H9 (cell line): ENCODE data around the gene SGIP1. TPM values are rescaled to one million over a fixed set of nuclear protein-coding genes. Genes with fewer than 3 reads are reported as not detected.

Experiments used
- DNase-seq: peaks from one replicate; pipeline ENCODE4 v3.0.0-alpha.2; 2017
- H2AFZ ChIP-seq: one replicate; pipeline ENCODE4 v1.6.1; 2013; ENCODE audit warnings: mild to moderate bottlenecking, low read length, control low read depth, moderate library complexity
- H2AK5ac ChIP-seq: 2 replicates; pipeline ENCODE4 v1.6.1; 2013; ENCODE audit warnings: low read length, control low read depth, mixed read lengths; ENCODE audit not compliant: insufficient read length
- H2BK120ac ChIP-seq: one replicate; pipeline ENCODE4 v1.6.1; 2013; ENCODE audit warnings: low read depth, mild to moderate bottlenecking, low read length, control low read depth, inconsistent platforms; ENCODE audit not compliant: poor library complexity, severe bottlenecking
- H2BK12ac ChIP-seq: 2 replicates; pipeline ENCODE4 v1.6.1; 2013; ENCODE audit warnings: low read length, control low read depth, mixed read lengths, low read depth; ENCODE audit not compliant: insufficient read length
- H2BK15ac ChIP-seq: 2 replicates; pipeline ENCODE4 v1.6.1; 2013; ENCODE audit warnings: low read depth, low read length, control low read depth
- H2BK20ac ChIP-seq: one replicate; pipeline ENCODE4 v1.6.1; 2013; ENCODE audit warnings: low read depth, mild to moderate bottlenecking, low read length, control low read depth, inconsistent platforms; ENCODE audit not compliant: poor library complexity, severe bottlenecking
- H2BK5ac ChIP-seq: 2 replicates; pipeline ENCODE4 v1.6.1; 2013; ENCODE audit warnings: low read length, control low read depth, mixed read lengths; ENCODE audit not compliant: insufficient read length
- H3K14ac ChIP-seq: 2 replicates; pipeline ENCODE4 v1.6.1; 2013; ENCODE audit warnings: low read length, control low read depth; ENCODE audit not compliant: insufficient read depth
- H3K18ac ChIP-seq: 2 replicates; pipeline ENCODE4 v1.6.1; 2013; ENCODE audit warnings: low read depth, mild to moderate bottlenecking, mixed read lengths, low read length, control low read depth; ENCODE audit not compliant: insufficient read length
- H3K23ac ChIP-seq: 2 replicates; pipeline ENCODE4 v1.6.1; 2013; ENCODE audit warnings: low read length, control low read depth, mixed read lengths, low read depth; ENCODE audit not compliant: insufficient read length
- H3K23me2 ChIP-seq: 2 replicates; pipeline ENCODE4 v1.6.1; 2013; ENCODE audit warnings: low read depth, mild to moderate bottlenecking, mixed read lengths, low read length, control low read depth; ENCODE audit not compliant: insufficient read length, poor library complexity, severe bottlenecking
- H3K27ac ChIP-seq: 2 replicates; pipeline ENCODE4 v1.5.1; 2013; ENCODE audit warnings: low read length, control low read depth, mixed read lengths, low read depth; ENCODE audit not compliant: insufficient read length
- H3K27me3 ChIP-seq: 2 replicates; pipeline ENCODE4 v1.6.1; 2013; ENCODE audit warnings: low read length, control low read depth, inconsistent platforms; ENCODE audit not compliant: insufficient read depth
- H3K4ac ChIP-seq: 2 replicates; pipeline ENCODE4 v1.6.1; 2013; ENCODE audit warnings: low read depth, mild to moderate bottlenecking, control low read depth, inconsistent platforms, low read length, moderate library complexity
- H3K4me1 ChIP-seq: 2 replicates; pipeline ENCODE4 v1.6.1; 2013; ENCODE audit warnings: low read length, control low read depth, inconsistent platforms; ENCODE audit not compliant: insufficient read depth
- H3K4me2 ChIP-seq: 2 replicates; pipeline ENCODE4 v1.6.1; 2013; ENCODE audit warnings: low read length, control low read depth, mixed read lengths; ENCODE audit not compliant: insufficient read length, insufficient read depth
- H3K56ac ChIP-seq: 2 replicates; pipeline ENCODE4 v1.6.1; 2013; ENCODE audit warnings: low read depth, mild to moderate bottlenecking, mixed read lengths, low read length, control low read depth; ENCODE audit not compliant: insufficient read length
- H3K79me1 ChIP-seq: 2 replicates; pipeline ENCODE4 v1.6.1; 2013; ENCODE audit warnings: low read depth, mild to moderate bottlenecking, moderate library complexity, low read length, control low read depth, inconsistent platforms; ENCODE audit not compliant: insufficient read depth, poor library complexity, severe bottlenecking
- H3K79me2 ChIP-seq: 2 replicates; pipeline ENCODE4 v1.6.1; 2013; ENCODE audit warnings: low read length, control low read depth, inconsistent platforms; ENCODE audit not compliant: insufficient read depth
- H3K9ac ChIP-seq: 2 replicates; pipeline ENCODE4 v1.6.1; 2013; ENCODE audit warnings: low read length, control low read depth, mixed read lengths; ENCODE audit not compliant: insufficient read length; ENCODE audit errors: extremely low read depth
- H3K9me3 ChIP-seq: one replicate; pipeline ENCODE4 v1.6.1; 2013; ENCODE audit warnings: low read depth, low read length, inconsistent platforms; ENCODE audit not compliant: control insufficient read depth
- H3T11ph ChIP-seq: one replicate; pipeline ENCODE4 v1.6.1; 2013; ENCODE audit warnings: mild to moderate bottlenecking, low read length, control low read depth, inconsistent platforms
- H4K20me1 ChIP-seq: one replicate; pipeline ENCODE4 v1.6.1; 2013; ENCODE audit not compliant: control insufficient read depth, insufficient read length, insufficient read depth
- H4K5ac ChIP-seq: 2 replicates; pipeline ENCODE4 v1.6.1; 2013; ENCODE audit warnings: low read depth, mild to moderate bottlenecking, mixed read lengths, low read length, control low read depth; ENCODE audit not compliant: insufficient read length
- H4K8ac ChIP-seq: replicated peaks from 2 replicates; pipeline ENCODE4 v1.6.1; 2013; ENCODE audit warnings: low read length, control low read depth, mixed read lengths, low read depth; ENCODE audit not compliant: insufficient read length
- H4K91ac ChIP-seq: 2 replicates; pipeline ENCODE4 v1.6.1; 2013; ENCODE audit warnings: low read depth, mild to moderate bottlenecking, moderate library complexity, mixed read lengths, low read length, control low read depth; ENCODE audit not compliant: insufficient read length
- H3K27ac Mint-ChIP-seq, 3 experiments: 2 replicates in 2 of 3; 3 replicates in 1 of 3; pipeline ENCODE4 v1.8.0; 2020 to 2021; ENCODE audit warnings: mixed read lengths in 3 of 3, mild to moderate bottlenecking in 1 of 3, moderate library complexity in 1 of 3
- H3K27me3 Mint-ChIP-seq: 2 replicates; pipeline ENCODE4 v1.8.0; 2021; ENCODE audit warnings: low read depth, mild to moderate bottlenecking, moderate library complexity, mixed read lengths
- H3K36me3 Mint-ChIP-seq, 3 experiments: 2 replicates in 2 of 3; 3 replicates in 1 of 3; pipeline ENCODE4 v1.8.0; 2020 to 2021; ENCODE audit warnings: low read depth in 3 of 3, mixed read lengths in 3 of 3; ENCODE audit not compliant: insufficient read depth in 1 of 3
- H3K4me1 Mint-ChIP-seq, 2 experiments: 2 replicates each; pipeline ENCODE4 v1.8.0; 2020; ENCODE audit warnings: mixed read lengths in 2 of 2
- H3K4me3 Mint-ChIP-seq, 2 experiments: 2 replicates in 1 of 2; 3 replicates in 1 of 2; pipeline ENCODE4 v1.8.0; 2020 to 2021; ENCODE audit warnings: mild to moderate bottlenecking in 2 of 2, mixed read lengths in 2 of 2, moderate library complexity in 1 of 2
- H3K9me3 Mint-ChIP-seq, 2 experiments: 2 replicates in 1 of 2; 3 replicates in 1 of 2; pipeline ENCODE4 v1.8.0; 2020; ENCODE audit warnings: mild to moderate bottlenecking in 2 of 2, mixed read lengths in 2 of 2, moderate library complexity in 1 of 2
- CTCF ChIP-seq: fragments of 200-600 bp; sonication (generic); conservative IDR thresholded peaks from 3 replicates; pipeline ENCODE4 v1.8.0; 2021; ENCODE audit warnings: antibody characterized with exemption, mild to moderate bottlenecking
- WGBS: extraction: QIAGEN DNeasy Blood & Tissue Kit; methylation state at CpG from one replicate; pipeline ENCODE4 v1.1.7; 2013; ENCODE audit warnings: missing lambda C conversion rate, low lambda C conversion rate, mixed read lengths; ENCODE audit not compliant: insufficient read length; ENCODE audit errors: extremely low coverage; 5-methylcytosine and 5-hydroxymethylcytosine counted together
- total RNA-seq: library from RNA; stranded (reverse); gene quantifications from 2 replicates; pipeline ENCODE4 v1.2.1, GENCODE V29; 2021

Gene SGIP1
- total RNA-seq, 1 experiment from 2014 or later = 1.5 TPM

GRCh38 chr1:66750577-66750976 lies 216.6 kb downstream of the SGIP1 start:
- peaks cover 4 to 6% of the 10 kb centered on the region in 2 experiments; a peak in 3 of 4 replicates for H3K4me1 Mint-ChIP-seq
- DNase-seq = no peak

More at GRCh38 chr1:66750577-66750976, 216.6 kb downstream of the SGIP1 start:
- H3K27me3 ChIP-seq = no peaks in the 10 kb centered on the region; the same call in 1 of the 2 replicates
- no peaks in the 10 kb centered on the region for H3K79me1 ChIP-seq
- H3T11ph ChIP-seq = no peak overlapping the region
- no peak overlapping the region for H3K18ac ChIP-seq
- no peak overlapping the region for H2BK20ac ChIP-seq
- Mint-ChIP-seq H3K27ac (no peak overlapping the region), H3K27me3 (peaks cover 34% of the 10 kb centered on the region), H3K9me3 (no peaks in the 10 kb centered on the region), H3K36me3 (no peaks in the 10 kb centered on the region), H3K4me3 (no peak overlapping the region)
- H4K8ac ChIP-seq = no peak overlapping the region
- no peak overlapping the region for H2AFZ ChIP-seq
- H3K23me2 ChIP-seq = peaks cover 11% of the 10 kb centered on the region
- H3K23ac ChIP-seq = no peak overlapping the region
- H3K9ac ChIP-seq = no peak overlapping the region
- no peak overlapping the region for H3K27ac ChIP-seq
- no peak overlapping the region for H3K4ac ChIP-seq
- no peak overlapping the region for H3K4me2 ChIP-seq
- no peaks in the 10 kb centered on the region for H3K79me2 ChIP-seq
- H4K5ac ChIP-seq = no peak overlapping the region
- WGBS = no CpG with 5 or more reads among the region's 3 CpGs
- TF ChIP-seq CTCF = no peak
- H3K56ac ChIP-seq = no peak overlapping the region
- no peak overlapping the region for H2BK15ac ChIP-seq
- H2BK12ac ChIP-seq = no peak overlapping the region
- H3K4me1 ChIP-seq = no peaks in the 10 kb centered on the region; the same call in 1 of the 2 replicates
- H2AK5ac ChIP-seq = no peak overlapping the region
- no peak overlapping the region for H2BK120ac ChIP-seq
- no peak overlapping the region for H2BK5ac ChIP-seq
- no peak overlapping the region for H4K91ac ChIP-seq
- H3K14ac ChIP-seq = no peak overlapping the region
- H3K9me3 ChIP-seq = no peaks in the 10 kb centered on the region
- H4K20me1 ChIP-seq = no peaks in the 10 kb centered on the region
